C4-2B (cell line): ENCODE data around the gene ACSF3.

ENCODE experiments used
- CTCF ChIP-seq: fragments of 450-650 bp; conservative IDR thresholded peaks from 2 replicates; pipeline ENCODE4 v1.5.1; 2017; ENCODE audit warnings: mild to moderate bottlenecking
- ZFX ChIP-seq: fragments of 450-650 bp; IDR thresholded peaks from 2 replicates; pipeline ENCODE4 v1.6.1; 2017

DNA sequence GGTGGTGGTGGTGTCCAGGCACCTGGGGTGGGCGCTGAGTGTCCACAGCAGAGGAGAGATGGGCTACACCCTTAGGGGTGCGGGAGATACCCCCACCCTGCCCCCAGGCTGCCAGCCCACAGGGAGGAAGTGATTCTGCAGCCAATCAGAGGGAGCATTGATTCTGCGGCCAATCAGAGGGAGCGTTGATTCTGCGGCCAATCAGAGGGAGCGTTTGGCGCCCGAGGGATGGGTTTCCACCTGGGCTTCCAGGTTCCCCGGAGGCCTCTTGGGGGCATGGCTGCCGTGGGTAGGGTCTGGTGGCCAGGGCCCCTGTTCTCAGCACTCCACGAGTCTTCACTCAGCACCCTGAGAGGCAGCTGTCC is 28.2 kb upstream of the ACSF3 start:
- TF ChIP-seq CTCF, result no peak
- no peak for TF ChIP-seq ZFX
